Cardiac fibroblast (primary cell): ENCODE measurements around the gene ELOVL6.
"Not testable (repeated sequence)": the region's sequence is repeated elsewhere in the genome, so short reads cannot be mapped to it uniquely, and the experiment has no call there.

Experiments
- DNase-seq, 2 donors: peaks; one replicate each; pipeline versions ENCODE4 v3.0.0 to v3.0.0-alpha.2; 2010; ENCODE audit warnings: low read depth in 2 of 2
- H3K4me3 ChIP-seq, 2 donors: replicated peaks in 1 of 2; 1 replicate in 1 of 2; 2 replicates in 1 of 2; pipeline ENCODE4 v1.5.1; 2011; ENCODE audit warnings: low read depth in 2 of 2, low read length in 2 of 2, mild to moderate bottlenecking in 2 of 2, moderate library complexity in 1 of 2
- TF ChIP-seq, protein P1 (sequence below): IDR thresholded peaks from one replicate; pipeline ENCODE4 v1.5.1; 2011; ENCODE audit warnings: low read depth, mild to moderate bottlenecking, low read length, inconsistent platforms

Gene ELOVL6

DNA sequence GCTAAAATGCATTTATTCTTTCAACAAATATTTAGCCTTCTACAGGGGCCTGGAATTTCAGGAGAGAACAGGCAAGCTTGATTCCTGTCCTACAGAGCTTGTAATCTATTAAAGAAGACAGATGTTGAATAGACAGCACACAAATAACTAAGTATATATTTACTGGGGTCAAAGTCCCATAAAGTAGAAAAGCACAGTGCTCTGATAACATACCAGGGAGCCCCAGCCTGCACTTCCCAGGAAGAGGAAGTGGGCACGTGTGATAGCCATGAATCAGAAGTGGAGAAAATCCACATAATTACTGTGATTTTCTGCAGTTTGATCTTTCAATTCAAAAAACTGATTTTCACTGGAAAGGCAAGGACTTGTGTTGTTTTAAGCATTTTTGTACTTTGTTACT, 156.7 kb downstream of the ELOVL6 start:
- no peak overlapping the region for H3K4me3 ChIP-seq
- TF ChIP-seq, protein P1, sequence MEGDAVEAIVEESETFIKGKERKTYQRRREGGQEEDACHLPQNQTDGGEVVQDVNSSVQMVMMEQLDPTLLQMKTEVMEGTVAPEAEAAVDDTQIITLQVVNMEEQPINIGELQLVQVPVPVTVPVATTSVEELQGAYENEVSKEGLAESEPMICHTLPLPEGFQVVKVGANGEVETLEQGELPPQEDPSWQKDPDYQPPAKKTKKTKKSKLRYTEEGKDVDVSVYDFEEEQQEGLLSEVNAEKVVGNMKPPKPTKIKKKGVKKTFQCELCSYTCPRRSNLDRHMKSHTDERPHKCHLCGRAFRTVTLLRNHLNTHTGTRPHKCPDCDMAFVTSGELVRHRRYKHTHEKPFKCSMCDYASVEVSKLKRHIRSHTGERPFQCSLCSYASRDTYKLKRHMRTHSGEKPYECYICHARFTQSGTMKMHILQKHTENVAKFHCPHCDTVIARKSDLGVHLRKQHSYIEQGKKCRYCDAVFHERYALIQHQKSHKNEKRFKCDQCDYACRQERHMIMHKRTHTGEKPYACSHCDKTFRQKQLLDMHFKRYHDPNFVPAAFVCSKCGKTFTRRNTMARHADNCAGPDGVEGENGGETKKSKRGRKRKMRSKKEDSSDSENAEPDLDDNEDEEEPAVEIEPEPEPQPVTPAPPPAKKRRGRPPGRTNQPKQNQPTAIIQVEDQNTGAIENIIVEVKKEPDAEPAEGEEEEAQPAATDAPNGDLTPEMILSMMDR = no peak
- DNase-seq = no peak

DNA sequence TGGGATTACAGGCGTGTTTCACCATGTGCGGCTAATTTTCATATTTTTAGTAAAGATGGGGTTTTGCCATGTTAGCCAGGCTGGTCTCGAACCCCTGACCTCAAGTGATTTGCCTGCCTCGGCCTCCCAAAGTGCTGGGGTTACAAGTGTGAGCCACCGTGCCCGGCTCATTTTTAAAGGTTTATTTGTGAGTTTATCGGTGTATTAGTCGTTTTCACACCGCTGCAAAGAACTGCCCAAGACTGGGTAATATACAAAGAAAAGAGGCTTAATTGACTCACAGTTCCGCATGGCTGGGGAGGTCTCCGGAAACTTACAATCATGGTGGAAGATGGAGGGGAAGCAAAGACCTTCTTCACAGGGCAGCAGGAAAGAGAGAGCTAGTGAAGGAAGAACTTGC, 159.3 kb downstream of the ELOVL6 start:
- H3K4me3 ChIP-seq, DNase-seq: not testable (repeated sequence)

DNA sequence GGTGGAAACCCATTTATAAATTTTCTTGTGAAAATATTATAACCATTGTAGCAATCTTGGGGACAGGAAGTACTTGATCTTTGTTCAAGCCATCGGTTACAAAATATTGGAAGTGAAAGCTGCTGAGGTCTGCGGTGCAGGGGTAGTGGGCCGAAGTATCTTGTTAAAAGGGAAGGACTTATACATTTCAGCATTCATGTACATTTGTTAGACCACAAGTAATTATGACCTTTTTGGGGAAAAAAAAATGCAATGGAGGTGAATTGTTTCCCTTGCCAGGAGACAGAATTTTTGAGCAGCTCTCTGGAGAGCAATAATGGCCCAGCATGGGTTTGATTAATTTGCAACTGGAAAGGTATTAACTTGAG, 164.4 kb downstream of the ELOVL6 start:
- no peak for DNase-seq
- no peak overlapping the region for H3K4me3 ChIP-seq

DNA sequence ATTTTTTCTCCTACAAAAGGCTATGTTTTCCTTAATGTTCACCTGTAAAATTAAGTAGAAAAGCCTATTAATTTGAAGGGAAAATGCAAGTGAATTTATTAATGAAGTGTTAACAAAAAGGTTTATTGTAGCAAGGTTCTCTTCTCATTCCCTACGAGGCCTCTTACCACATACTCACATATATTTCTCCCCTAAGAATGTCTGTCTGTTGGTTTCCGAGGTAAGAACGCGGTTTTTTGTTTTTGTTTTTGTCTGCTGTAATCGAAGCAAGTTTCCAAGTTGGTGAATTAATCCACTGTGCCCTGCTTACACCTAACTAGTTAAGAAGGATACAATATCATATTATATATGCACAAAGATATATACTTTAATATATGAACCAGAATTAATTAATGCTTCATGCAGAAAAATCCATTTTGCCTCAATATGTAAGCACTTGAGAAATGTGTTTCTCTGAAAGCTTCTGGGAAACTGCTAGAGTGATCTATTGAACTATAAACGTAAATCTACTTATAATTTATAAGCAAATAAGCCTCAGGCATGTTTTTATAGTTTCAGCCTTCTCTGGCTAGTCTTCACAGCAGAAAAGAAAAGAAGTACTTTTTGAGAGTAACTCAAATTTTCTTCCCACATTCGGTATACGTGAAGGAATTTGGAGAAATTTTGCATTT, 164.9 kb downstream of the ELOVL6 start:
- H3K4me3 ChIP-seq = no peak overlapping the region
- DNase-seq = no peak
- TF ChIP-seq, protein P1 = no peak

More for the DNA sequence above, 164.4 kb downstream of the ELOVL6 start:
- TF ChIP-seq, protein P1 = no peak

DNA sequence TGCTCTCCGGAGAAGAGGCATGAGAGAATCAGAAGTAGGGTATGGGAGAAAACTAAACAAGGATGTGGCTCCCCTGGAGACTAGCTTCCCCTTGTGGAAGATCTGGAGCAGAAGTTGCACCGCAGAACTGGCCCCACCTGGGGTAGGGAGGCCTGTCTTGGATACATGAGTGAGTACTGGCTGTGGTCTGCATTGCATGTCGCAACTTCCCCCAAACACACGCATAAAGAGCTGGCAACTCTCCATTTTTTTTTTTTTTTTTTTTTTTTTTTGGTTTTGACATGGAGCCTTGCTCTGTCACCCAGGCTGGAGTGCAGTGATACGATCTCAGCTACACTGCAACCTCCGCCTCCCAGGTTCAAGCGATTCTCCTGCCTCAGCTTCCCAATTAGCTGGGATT, 165.8 kb downstream of the ELOVL6 start:
- DNase-seq = peak in 1 of 2 donors; percentile 16
- TF ChIP-seq, protein P1 = no peak
- no peak overlapping the region for H3K4me3 ChIP-seq

DNA sequence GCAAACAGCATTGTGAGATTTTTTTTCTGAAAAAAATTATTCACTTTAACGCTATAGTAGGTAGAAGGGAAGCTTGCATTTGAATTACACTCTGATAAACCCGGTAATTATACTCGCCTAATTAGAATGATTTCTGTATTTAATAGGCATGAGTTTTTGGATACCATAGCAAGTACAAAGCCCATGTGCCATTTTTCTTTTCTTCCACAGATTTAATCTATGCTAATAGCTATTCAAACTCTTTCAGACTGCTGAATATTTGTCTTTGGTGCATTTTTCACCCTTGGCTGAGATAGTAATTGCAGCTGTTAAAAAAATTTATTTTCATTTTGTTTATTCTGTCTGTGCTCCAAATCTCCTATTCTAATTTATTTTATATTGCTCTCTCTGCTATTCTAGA, 172.7 kb downstream of the ELOVL6 start:
- TF ChIP-seq, protein P1 = no peak
- no peak for DNase-seq
- no peak overlapping the region for H3K4me3 ChIP-seq

DNA sequence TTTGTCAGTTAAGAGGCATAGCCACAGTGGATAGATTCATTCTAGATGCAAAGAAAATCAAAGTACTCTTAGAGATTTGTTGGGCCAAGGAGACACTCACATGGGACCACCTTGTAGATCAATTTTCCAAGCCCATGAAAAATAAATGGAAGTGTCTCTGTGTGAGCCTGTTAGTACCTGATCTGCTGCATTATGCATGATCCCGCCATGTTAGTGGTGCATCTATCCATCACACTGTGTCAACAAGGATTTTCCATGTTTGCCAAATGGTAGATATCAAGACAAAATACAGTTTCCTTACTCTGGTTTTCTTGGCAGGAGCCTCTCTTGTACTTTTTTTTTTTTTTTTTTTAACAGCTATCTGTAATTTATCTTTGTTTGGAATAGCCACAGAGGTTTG, 173.4 kb downstream of the ELOVL6 start:
- TF ChIP-seq, protein P1 = no peak
- DNase-seq = no peak
- H3K4me3 ChIP-seq = no peak overlapping the region
